NCI-H345 treated with DMSO at 0.1 percent for 48 hours (cell line): ENCODE measurements around the gene PATL2.
"Not testable (repeated sequence)": the region's sequence is repeated elsewhere in the genome, so short reads cannot be mapped to it uniquely, and the experiment has no call there.

Experiments used
- DNase-seq: peaks from one replicate; lab custom pipeline; 2025; ENCODE audit not compliant: unreplicated experiment; lab: John Stamatoyannopoulos, UW

Gene PATL2

DNA sequence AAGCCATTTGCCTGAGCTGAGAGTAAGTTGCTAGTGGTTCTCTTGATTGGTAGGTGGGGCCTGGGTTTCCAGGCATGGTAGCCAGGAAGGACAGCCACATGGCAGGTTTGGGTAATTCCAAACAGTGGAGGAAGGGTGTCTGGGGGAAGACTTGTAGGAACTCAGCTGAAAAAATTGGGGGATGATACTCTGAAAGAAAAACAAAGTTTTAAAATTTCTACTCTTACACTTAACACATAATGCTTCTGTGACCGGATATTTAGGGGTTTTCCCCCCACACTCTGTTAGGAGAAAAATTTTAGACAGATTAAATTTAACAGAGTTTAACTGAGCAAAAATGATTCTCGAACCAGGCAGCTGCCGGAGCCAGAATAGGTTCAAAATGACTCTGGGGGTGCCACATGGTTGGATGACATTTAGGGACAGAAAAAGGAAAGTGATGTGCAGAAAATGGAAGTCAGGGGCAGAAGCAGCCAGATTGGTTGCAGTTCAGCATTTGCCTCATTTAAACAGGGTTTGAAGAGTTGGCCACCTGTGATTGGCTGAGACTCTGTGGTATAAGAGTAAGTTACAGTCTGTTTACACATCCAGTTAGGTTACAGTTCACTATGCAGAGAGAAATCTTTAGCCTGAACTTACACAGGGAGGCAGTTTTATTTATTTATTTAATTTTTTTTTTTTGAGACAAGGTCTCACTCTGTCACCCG, 8.3 kb upstream of the PATL2 start:
- DNase-seq: no peak

DNA sequence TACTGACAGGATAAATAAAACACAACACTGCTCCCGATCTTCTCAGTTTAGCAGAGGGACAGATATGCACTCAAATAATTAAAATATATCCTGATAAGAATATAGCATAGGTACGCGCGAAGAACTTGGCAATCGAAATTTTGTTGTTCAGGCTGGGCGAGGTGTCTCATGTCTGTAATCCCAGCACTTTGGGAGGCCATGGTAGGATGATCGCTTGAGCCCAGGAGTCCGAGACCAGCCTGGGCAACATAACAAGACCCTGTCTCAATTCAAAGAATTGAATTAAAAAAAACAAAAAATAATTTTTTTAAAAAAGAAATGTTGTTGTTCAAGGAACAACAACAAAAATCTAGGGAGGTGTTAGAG, 7.8 kb upstream of the PATL2 start:
- no peak for DNase-seq

DNA sequence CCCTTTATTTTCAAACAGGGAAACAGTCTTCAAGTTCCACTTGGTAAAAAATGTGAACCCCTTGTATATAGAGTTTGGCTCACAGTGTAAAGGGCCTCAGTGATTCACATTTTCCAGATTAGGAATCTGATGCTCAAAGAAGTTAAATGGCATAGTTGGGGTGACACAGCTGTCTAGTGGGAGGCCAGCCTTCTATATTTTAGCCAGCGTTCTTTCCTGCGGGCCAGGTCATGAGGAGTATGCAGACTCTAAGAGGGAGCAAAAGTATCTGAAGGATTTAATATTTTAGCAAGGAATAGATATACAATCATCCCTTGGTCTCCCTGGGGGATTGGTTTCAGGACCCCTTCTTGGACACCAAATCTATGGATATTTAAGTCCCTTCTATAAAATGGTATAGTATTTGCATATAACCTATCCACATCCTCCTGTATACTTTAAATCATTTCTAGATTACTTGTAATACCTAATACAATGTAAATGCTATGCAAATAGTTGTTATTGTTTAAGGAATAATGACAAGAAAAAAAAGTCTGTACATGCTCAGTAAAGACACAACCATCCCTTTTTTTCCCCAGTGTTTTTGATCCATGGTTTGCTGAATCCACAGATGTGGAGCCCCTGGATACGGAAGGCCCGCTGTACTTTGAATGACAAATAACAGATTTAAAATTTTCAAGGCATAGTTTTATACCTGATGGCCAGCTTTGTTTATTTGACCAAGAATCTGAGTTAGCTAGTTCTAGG, 7.2 kb upstream of the PATL2 start:
- no peak for DNase-seq

DNA sequence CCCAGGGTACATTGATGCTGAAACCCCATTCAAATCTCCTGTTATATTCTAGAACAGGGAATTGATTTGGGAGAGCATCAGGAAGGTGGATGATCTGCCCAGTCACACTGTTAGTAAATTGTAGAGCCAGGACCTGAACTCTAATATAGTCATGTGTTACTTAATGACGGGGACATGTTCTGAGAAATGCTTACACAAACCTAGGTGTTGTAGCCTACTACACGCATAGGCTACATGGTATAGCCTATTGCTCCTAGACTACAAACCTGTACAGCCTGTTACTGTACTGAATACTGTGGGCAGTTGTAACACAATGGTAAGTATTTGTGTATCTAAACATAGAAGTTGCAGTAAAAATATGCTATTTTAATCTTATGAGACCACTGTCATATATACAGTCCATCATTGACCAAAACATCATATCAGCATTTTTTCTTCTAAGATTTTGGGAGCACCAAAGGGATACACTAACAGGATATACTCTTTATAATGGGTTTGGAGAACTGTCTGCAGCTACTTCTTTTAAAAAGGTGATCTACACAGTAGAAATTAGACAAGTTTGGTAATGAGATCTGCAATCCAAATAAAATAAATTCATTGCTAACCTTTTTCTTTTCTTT, 6.0 kb upstream of the PATL2 start:
- no peak for DNase-seq

DNA sequence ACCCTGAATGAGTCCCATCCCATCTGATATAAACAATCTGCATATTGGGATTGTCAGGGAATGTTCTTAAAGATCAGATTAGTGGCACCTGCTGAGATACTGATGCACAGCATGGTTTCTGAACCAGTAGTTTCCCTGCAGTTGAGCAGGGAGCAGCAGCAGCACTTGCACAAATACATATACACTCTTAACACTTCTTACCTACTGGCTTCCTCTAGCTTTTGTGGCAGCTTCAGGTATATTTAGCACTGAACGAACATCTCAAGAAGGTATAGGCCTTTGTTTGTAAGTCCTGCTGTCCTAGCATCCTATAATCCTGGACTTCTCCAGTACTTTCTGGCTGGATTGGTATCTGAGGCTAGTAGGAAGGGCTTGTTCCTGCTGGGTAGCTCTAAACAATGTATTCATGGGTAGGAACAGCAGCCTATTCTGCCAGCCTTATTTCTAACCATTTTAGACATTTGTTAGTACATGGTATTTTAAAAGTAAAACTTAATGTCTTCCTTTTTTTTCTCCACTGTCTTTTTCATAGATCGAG, 4.7 kb upstream of the PATL2 start:
- no peak for DNase-seq

DNA sequence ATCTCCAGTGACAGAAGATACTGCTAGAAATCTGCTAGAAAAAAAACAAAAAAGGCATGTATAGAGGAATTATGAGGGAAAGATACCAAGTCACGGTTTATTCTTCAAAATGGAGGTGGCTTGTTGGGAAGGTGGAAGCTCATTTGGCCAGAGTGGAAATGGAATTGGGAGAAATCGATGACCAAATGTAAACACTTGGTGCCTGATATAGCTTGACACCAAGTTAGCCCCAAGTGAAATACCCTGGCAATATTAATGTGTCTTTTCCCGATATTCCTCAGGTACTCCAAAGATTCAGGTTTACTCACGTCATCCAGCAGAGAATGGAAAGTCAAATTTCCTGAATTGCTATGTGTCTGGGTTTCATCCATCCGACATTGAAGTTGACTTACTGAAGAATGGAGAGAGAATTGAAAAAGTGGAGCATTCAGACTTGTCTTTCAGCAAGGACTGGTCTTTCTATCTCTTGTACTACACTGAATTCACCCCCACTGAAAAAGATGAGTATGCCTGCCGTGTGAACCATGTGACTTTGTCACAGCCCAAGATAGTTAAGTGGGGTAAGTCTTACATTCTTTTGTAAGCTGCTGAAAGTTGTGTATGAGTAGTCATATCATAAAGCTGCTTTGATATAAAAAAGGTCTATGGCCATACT, 4.1 kb upstream of the PATL2 start:
- no peak for DNase-seq

DNA sequence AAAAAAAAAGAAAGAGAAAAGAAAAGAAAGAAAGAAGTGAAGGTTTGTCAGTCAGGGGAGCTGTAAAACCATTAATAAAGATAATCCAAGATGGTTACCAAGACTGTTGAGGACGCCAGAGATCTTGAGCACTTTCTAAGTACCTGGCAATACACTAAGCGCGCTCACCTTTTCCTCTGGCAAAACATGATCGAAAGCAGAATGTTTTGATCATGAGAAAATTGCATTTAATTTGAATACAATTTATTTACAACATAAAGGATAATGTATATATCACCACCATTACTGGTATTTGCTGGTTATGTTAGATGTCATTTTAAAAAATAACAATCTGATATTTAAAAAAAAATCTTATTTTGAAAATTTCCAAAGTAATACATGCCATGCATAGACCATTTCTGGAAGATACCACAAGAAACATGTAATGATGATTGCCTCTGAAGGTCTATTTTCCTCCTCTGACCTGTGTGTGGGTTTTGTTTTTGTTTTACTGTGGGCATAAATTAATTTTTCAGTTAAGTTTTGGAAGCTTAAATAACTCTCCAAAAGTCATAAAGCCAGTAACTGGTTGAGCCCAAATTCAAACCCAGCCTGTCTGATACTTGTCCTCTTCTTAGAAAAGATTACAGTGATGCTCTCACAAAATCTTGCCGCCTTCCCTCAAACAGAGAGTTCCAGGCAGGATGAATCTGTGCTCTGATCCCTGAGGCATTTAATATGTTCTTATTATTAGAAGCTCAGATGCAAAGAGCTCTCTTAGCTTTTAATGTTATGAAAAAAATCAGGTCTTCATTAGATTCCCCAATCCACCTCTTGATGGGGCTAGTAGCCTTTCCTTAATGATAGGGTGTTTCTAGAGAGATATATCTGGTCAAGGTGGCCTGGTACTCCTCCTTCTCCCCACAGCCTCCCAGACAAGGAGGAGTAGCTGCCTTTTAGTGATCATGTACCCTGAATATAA, 2.2 kb upstream of the PATL2 start:
- no peak for DNase-seq

DNA sequence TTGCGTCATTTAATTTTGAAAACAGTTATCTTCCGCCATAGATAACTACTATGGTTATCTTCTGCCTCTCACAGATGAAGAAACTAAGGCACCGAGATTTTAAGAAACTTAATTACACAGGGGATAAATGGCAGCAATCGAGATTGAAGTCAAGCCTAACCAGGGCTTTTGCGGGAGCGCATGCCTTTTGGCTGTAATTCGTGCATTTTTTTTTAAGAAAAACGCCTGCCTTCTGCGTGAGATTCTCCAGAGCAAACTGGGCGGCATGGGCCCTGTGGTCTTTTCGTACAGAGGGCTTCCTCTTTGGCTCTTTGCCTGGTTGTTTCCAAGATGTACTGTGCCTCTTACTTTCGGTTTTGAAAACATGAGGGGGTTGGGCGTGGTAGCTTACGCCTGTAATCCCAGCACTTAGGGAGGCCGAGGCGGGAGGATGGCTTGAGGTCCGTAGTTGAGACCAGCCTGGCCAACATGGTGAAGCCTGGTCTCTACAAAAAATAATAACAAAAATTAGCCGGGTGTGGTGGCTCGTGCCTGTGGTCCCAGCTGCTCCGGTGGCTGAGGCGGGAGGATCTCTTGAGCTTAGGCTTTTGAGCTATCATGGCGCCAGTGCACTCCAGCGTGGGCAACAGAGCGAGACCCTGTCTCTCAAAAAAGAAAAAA, 1.4 kb upstream of the PATL2 start:
- peak; percentile 13 for DNase-seq

DNA sequence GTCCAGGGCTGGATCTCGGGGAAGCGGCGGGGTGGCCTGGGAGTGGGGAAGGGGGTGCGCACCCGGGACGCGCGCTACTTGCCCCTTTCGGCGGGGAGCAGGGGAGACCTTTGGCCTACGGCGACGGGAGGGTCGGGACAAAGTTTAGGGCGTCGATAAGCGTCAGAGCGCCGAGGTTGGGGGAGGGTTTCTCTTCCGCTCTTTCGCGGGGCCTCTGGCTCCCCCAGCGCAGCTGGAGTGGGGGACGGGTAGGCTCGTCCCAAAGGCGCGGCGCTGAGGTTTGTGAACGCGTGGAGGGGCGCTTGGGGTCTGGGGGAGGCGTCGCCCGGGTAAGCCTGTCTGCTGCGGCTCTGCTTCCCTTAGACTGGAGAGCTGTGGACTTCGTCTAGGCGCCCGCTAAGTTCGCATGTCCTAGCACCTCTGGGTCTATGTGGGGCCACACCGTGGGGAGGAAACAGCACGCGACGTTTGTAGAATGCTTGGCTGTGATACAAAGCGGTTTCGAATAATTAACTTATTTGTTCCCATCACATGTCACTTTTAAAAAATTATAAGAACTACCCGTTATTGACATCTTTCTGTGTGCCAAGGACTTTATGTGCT, 721 bp upstream of the PATL2 start:
- no peak for DNase-seq

DNA sequence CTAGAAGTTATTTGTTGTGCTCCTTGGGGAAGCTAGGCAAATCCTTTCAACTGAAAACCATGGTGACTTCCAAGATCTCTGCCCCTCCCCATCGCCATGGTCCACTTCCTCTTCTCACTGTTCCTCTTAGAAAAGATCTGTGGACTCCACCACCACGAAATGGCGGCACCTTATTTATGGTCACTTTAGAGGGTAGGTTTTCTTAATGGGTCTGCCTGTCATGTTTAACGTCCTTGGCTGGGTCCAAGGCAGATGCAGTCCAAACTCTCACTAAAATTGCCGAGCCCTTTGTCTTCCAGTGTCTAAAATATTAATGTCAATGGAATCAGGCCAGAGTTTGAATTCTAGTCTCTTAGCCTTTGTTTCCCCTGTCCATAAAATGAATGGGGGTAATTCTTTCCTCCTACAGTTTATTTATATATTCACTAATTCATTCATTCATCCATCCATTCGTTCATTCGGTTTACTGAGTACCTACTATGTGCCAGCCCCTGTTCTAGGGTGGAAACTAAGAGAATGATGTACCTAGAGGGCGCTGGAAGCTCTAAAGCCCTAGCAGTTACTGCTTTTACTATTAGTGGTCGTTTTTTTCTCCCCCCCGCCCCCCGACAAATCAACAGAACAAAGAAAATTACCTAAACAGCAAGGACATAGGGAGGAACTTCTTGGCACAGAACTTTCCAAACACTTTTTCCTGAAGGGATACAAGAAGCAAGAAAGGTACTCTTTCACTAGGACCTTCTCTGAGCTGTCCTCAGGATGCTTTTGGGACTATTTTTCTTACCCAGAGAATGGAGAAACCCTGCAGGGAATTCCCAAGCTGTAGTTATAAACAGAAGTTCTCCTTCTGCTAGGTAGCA, 657 bp downstream of the PATL2 start:
- no peak for DNase-seq

DNA sequence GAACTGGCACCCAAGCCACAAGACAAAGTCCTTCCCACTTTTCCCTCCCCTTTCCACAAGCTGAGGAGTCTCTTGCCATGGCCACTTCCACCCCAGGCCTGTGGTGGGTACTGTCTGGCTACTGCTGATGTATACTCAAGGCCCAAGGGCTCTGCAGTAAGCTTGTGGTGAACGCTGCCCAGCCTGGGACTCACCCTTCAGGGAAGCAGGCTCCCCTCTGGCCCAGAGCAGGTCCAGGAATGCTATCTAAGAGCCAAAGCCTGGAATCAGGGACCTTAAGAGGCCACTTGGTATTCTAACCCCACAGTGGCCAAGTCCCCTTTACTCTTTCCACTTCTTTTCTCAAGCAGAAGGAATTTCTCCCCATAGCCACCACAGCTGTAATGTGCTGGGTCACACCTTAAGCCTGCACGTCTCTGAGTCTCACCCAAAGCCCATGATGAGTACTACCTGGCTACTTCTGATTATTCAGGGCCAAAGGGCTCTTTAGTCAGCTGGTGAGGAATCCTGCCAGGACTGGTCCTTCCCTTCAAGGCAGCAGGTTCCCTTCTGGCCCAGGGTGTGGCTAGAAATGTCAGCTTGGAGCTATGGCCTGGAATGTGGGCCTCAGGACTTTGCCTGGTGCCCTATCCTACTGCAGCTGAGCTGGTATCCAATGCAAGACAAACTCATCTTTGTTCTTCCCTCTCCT, 4.0 kb downstream of the PATL2 start:
- DNase-seq: no peak

DNA sequence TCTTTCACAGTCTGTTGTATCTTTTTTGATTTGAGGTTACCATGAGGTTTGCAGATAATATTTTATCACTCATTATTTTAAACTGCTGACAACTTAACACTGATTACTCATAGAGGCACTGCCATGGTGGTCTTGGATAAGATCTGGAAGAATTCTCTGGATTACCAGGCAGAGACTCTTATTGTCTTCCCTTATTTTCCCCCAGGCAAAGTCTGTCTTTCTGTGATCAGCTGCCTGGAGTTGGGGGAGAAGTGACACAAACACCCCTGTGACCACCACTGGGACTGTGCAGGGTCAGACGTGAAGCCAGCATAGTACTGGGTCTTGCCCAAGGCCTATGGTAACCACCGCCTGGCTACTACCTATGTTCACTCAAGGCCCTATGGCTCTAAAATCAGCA, 4.7 kb downstream of the PATL2 start:
- DNase-seq: no peak

DNA sequence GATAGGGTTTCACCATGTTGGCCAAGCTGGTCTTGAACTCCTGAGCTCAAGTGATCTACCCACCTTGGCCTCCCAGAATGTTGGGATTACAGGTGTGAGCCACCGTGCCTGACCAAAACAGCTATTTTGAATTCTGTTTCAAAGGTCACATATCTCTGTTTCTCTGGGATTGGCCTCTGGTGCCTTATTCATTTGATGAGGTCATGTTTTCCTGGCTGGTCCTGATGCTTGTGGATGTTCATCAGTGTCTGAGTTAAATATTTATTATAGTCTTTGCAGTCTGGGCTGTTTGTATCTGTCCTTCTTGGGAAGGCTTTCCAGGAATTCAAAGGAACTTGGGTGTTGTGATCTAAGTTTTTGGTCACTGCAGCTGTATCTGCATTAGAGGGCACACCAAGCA, 5.1 kb downstream of the PATL2 start:
- DNase-seq: no peak

DNA sequence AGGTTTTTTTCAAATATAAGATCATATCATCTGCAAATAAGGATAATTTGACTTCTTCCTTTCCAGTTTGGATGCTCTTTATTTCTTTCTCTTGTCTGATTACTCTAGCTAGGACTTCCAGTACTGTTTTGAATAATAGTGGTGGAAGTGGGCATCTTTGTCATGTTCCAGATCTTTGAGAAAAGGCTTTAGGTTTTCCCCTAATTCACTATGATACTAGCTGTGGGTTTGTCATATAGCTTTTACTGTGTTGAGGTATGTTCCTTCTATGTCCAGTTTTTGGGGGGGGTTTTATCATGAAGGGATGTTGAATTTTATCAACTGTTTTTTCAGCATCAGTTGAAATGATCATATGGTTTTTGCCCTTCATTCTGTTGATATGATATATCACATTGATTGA, 10.4 kb downstream of the PATL2 start:
- DNase-seq: not testable (repeated sequence)

DNA sequence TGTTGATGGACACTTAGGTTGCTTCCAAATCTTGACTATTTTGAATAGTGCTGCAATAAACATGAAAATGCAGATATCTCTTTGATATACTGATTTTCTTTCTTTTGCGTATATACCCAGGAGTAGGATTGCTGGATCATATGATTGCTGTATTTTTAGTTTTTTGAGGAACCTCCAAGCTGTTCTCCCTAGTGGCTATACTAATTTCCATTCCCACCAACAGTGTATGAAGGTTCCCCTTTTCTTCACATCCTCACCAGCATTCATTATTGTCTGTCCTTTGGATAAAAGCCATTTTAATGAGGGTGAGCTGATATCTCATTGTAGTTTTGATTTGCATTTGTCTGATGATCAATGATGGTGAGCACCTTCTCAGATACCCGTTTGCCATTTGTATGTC, 12.5 kb downstream of the PATL2 start:
- no peak for DNase-seq

DNA sequence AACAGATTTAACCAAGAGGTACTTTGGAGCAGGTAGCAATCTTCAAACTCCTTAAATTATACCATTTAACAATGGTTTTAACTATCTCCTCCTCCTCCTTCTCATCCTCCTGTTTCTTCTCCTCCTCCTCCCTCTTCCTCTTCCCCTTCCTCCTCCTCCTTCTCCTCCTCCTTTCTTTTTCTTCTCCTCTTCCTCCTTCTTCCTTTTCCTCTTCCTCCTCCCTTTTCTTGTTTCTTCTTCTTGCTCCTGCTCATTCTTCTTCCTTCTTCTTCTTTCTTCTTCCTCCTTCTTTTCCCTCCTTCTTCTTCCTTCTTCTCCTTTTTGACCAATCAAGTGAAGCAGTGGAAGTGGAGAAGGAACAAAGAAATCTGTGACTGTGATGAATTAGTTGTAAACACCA, 14.1 kb downstream of the PATL2 start:
- DNase-seq: no peak

DNA sequence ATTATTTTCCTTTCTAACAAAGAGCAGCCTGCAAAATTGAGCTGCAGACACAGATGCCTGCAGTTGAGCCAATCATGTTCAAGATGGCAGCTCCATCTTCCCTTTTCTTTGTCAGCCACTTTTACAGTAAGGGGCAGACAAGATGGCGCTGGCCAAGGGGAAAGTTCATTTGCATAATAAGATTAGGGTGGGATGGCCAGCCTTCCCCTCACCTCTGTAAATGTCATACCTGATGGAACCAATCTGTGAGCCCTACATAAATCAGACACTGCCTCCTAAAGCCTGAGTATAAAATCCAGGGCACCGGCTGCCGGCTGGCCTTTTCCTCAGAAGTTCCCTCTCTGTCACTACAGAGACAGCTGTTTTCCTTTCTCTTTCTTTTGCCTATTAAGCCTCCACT, 15.8 kb downstream of the PATL2 start:
- DNase-seq: no peak

DNA sequence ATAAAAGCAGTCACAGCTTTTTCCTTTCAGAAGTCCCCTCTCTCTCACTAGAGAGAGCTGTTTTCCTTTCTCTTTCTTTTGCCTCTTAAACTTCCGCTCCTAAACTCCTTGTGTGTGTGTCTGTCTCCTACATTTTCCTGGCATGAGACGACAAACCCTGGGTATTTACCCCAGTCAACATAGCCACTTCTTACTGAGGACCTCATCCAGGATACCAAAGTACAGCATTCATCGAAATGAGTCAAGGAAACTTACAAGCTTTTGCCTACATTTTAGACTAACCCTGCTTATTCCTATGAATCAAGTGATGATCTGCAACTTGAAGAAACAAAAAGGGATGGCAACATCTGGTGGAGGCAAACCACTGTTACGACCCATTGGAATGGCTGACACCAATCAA, 16.7 kb downstream of the PATL2 start:
- DNase-seq: no peak
